Measurements from ENCODE around the gene RPS3. TPM values are rescaled to one million over a fixed set of nuclear protein-coding genes. Genes with fewer than 3 reads are reported as not detected.

Gene RPS3
- total RNA-seq, 2 donors from 2014 or later, result 2,923 to 3,877 TPM

DNA sequence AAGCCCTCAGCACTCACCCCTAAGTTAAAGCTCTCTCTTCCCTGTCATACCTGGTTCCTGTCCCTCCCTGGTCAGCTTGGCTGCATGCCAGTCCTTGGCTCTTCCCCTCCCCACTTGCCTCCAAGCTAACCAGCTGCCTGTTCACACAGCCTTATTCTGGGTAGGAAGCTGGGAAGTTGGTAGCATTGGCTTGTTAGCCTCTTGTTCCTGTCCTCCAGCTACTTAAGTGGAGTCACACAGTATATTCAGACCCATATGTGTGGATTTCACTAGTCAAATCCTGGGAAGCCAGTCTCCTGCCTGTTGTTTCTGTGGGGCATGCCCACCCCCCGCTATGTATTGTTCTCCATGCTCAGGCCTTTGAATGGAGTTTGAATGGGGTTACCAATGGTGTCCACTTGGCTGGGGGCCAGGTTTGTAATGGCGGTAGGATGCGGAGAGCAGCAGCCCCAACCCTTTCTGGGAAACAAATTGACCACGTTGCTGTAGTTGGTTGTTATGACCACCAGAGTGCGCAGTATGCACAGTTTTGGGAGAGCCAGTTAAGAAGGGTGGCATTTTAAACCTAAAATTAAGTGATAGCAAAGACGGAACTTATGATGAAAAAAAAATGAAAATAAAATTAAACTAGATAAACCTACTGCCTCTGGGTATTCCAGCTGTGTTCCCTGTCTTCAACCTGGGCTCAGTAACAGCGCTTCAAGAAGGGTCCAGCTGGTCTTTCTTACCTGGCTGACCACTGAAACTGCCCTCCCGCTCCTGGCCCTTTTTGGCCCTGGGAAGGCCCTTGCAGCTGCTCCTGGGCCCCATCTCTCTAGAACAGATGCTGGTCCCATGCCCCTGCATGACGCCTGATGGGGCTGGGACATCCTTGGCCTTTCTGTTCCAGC is 10.7 kb upstream of the RPS3 start:
- Mint-ChIP-seq H3K4me1 (peaks cover 13% of the 10 kb centered on the region), H3K9me3 (no peaks in the 10 kb centered on the region), H3K27ac (no peak overlapping the region), H3K4me3 (no peak overlapping the region), H3K27me3 (ENCODE audit: insufficient read depth) (no peaks in the 10 kb centered on the region), H3K36me3 (ENCODE audit: low read depth) (no peaks in the 10 kb centered on the region)
- no peaks in the 10 kb centered on the region for H3K9me3 ChIP-seq (ENCODE audit: control insufficient read depth, low read length)
- H3K27ac ChIP-seq (ENCODE audit: low read depth, low read length), result peak overlapping the region; percentile 12
- no peaks in the 10 kb centered on the region for H3K36me3 ChIP-seq (ENCODE audit: control insufficient read depth, insufficient read depth, low read length)
- DNase-seq, result peak; percentile 91
- H3K4me3 ChIP-seq (ENCODE audit: low read length), result no peak overlapping the region
- WGBS, 2 experiments (ENCODE audit: insufficient coverage in 1 of 2, insufficient read length in 1 of 2), result 37 to 46% methylated on average over 7 to 9 of the region's 9 CpGs
- H3K9ac ChIP-seq (ENCODE audit: extremely low read depth, low read length, poor library complexity, severe bottlenecking), result no peak overlapping the region
- H3K4me1 ChIP-seq (ENCODE audit: control insufficient read depth, insufficient read depth, low read length), result peaks cover 8% of the 10 kb centered on the region
- TF ChIP-seq, protein P1, sequence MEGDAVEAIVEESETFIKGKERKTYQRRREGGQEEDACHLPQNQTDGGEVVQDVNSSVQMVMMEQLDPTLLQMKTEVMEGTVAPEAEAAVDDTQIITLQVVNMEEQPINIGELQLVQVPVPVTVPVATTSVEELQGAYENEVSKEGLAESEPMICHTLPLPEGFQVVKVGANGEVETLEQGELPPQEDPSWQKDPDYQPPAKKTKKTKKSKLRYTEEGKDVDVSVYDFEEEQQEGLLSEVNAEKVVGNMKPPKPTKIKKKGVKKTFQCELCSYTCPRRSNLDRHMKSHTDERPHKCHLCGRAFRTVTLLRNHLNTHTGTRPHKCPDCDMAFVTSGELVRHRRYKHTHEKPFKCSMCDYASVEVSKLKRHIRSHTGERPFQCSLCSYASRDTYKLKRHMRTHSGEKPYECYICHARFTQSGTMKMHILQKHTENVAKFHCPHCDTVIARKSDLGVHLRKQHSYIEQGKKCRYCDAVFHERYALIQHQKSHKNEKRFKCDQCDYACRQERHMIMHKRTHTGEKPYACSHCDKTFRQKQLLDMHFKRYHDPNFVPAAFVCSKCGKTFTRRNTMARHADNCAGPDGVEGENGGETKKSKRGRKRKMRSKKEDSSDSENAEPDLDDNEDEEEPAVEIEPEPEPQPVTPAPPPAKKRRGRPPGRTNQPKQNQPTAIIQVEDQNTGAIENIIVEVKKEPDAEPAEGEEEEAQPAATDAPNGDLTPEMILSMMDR (conservative IDR thresholded peaks at IDR 0.05), result peak; percentile 91
- no peaks in the 10 kb centered on the region for H3K27me3 ChIP-seq (ENCODE audit: control insufficient read depth, insufficient read depth, low read length, poor library complexity, severe bottlenecking)

DNA sequence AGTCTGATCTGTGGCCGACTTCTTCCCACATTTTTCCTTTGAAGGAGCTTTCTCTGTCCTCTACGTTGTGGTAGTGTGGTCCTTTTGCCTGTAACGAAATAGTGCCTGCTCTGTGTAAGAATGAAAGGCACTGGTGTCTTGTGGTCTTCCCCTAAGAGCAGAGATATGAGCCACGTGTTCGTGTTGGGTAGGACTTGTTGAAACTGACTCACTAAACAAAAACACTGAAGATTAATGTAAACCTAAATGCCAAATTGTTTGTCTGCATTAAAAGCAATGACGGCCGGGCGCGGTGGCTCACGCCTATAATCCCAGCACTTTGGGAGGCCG is 10.1 kb upstream of the RPS3 start:
- H3K36me3 Mint-ChIP-seq (ENCODE audit: low read depth), result no peaks in the 10 kb centered on the region
- Histone ChIP-seq H3K27ac (ENCODE audit: low read depth, low read length) (no peak overlapping the region), H3K36me3 (ENCODE audit: control insufficient read depth, insufficient read depth, low read length) (no peaks in the 10 kb centered on the region), H3K9me3 (ENCODE audit: control insufficient read depth, low read length) (no peaks in the 10 kb centered on the region), H3K4me3 (ENCODE audit: low read length) (no peak overlapping the region), H3K9ac (ENCODE audit: extremely low read depth, low read length, poor library complexity, severe bottlenecking) (no peak overlapping the region), H3K27me3 (ENCODE audit: control insufficient read depth, insufficient read depth, low read length, poor library complexity, severe bottlenecking) (no peaks in the 10 kb centered on the region), H3K4me1 (ENCODE audit: control insufficient read depth, insufficient read depth, low read length) (peaks cover 8% of the 10 kb centered on the region)
- no peak overlapping the region for H3K4me3 Mint-ChIP-seq
- DNase-seq, result no peak
- H3K4me1 Mint-ChIP-seq, result peaks cover 18% of the 10 kb centered on the region
- no peaks in the 10 kb centered on the region for H3K27me3 Mint-ChIP-seq (ENCODE audit: insufficient read depth)
- TF ChIP-seq, protein P1 (conservative IDR thresholded peaks at IDR 0.05), result no peak
- 91% methylated on average over 11 of the region's 11 CpGs; no CpG with 5 or more reads in 1 of the 2 experiments for WGBS, 2 experiments (ENCODE audit: insufficient coverage in 1 of 2, insufficient read length in 1 of 2)
- H3K27ac Mint-ChIP-seq, result no peak overlapping the region
- H3K9me3 Mint-ChIP-seq, result no peaks in the 10 kb centered on the region

DNA sequence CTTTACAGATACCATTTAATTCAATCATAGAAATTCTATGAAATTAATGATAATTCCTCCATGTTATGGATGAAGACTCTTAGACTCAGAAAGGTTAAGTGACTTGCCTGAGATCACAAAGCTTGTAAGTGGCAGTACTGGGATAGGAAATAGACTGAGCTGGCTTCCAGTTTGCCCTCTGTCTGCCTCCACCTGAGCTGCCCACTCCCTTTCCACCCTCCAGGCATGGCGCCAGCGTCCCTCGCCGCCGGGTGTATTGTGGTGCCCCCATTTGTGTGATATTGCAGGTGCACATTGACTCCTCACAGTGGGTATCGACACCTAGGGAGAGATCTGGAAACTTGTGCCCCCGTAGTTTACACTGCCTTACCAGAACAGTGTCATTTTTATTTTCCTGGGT is 9.4 kb upstream of the RPS3 start:
- Histone ChIP-seq H3K9ac (ENCODE audit: extremely low read depth, low read length, poor library complexity, severe bottlenecking) (no peak overlapping the region), H3K27me3 (ENCODE audit: control insufficient read depth, insufficient read depth, low read length, poor library complexity, severe bottlenecking) (no peaks in the 10 kb centered on the region), H3K27ac (ENCODE audit: low read depth, low read length) (no peak overlapping the region), H3K36me3 (ENCODE audit: control insufficient read depth, insufficient read depth, low read length) (no peaks in the 10 kb centered on the region), H3K9me3 (ENCODE audit: control insufficient read depth, low read length) (no peaks in the 10 kb centered on the region), H3K4me1 (ENCODE audit: control insufficient read depth, insufficient read depth, low read length) (peaks cover 8% of the 10 kb centered on the region), H3K4me3 (ENCODE audit: low read length) (no peak overlapping the region)
- WGBS, 2 experiments (ENCODE audit: insufficient coverage in 1 of 2, insufficient read length in 1 of 2), result 95 to 96% methylated on average over 7 of the region's 7 CpGs
- Mint-ChIP-seq H3K36me3 (ENCODE audit: low read depth) (no peaks in the 10 kb centered on the region), H3K4me3 (no peak overlapping the region), H3K4me1 (peaks cover 21% of the 10 kb centered on the region), H3K27ac (no peak overlapping the region), H3K27me3 (ENCODE audit: insufficient read depth) (no peaks in the 10 kb centered on the region), H3K9me3 (no peaks in the 10 kb centered on the region)
- TF ChIP-seq, protein P1 (conservative IDR thresholded peaks at IDR 0.05), result no peak
- no peak for DNase-seq

All from endodermal cell (in vitro differentiated cells).